Measurements from ENCODE around the gene PSMB5. TPM values are rescaled to one million over a fixed set of nuclear protein-coding genes. Genes with fewer than 3 reads are reported as not detected.
A peak's percentile ranks its signal among the peaks of the same experiment; 100 is the strongest.

Gene PSMB5
- total and polyA plus RNA-seq, 2 of the 13 experiments (the other 11 are each of a cell fraction or from before 2014, with no cell fraction given), result 705 to 871 TPM

- TF ChIP-seq SOX5 (CRISPR knock-in tag; IDR thresholded peaks at IDR 0.05; ENCODE audit: borderline replicate concordance) (peak; percentile 46; the same call in 1 of the 2 replicates), ZNF629 (CRISPR knock-in tag; conservative IDR thresholded peaks at IDR 0.05) (no peak), ZIK1 (CRISPR knock-in tag; IDR thresholded peaks at IDR 0.05; ENCODE audit: borderline replicate concordance, low read depth) (peak; percentile 96), MAFF (IDR thresholded peaks at IDR 0.05; ENCODE audit: low read depth, low read length) (peak; percentile 2; the same call in 1 of the 2 replicates), AFF4 (CRISPR knock-in tag; IDR thresholded peaks at IDR 0.05) (no peak), TIGD3 (CRISPR knock-in tag; IDR thresholded peaks at IDR 0.05; ENCODE audit: borderline replicate concordance) (no peak), BORCS8-MEF2B (CRISPR knock-in tag; IDR thresholded peaks at IDR 0.05) (no peak)
- TF ChIP-seq, protein P1, sequence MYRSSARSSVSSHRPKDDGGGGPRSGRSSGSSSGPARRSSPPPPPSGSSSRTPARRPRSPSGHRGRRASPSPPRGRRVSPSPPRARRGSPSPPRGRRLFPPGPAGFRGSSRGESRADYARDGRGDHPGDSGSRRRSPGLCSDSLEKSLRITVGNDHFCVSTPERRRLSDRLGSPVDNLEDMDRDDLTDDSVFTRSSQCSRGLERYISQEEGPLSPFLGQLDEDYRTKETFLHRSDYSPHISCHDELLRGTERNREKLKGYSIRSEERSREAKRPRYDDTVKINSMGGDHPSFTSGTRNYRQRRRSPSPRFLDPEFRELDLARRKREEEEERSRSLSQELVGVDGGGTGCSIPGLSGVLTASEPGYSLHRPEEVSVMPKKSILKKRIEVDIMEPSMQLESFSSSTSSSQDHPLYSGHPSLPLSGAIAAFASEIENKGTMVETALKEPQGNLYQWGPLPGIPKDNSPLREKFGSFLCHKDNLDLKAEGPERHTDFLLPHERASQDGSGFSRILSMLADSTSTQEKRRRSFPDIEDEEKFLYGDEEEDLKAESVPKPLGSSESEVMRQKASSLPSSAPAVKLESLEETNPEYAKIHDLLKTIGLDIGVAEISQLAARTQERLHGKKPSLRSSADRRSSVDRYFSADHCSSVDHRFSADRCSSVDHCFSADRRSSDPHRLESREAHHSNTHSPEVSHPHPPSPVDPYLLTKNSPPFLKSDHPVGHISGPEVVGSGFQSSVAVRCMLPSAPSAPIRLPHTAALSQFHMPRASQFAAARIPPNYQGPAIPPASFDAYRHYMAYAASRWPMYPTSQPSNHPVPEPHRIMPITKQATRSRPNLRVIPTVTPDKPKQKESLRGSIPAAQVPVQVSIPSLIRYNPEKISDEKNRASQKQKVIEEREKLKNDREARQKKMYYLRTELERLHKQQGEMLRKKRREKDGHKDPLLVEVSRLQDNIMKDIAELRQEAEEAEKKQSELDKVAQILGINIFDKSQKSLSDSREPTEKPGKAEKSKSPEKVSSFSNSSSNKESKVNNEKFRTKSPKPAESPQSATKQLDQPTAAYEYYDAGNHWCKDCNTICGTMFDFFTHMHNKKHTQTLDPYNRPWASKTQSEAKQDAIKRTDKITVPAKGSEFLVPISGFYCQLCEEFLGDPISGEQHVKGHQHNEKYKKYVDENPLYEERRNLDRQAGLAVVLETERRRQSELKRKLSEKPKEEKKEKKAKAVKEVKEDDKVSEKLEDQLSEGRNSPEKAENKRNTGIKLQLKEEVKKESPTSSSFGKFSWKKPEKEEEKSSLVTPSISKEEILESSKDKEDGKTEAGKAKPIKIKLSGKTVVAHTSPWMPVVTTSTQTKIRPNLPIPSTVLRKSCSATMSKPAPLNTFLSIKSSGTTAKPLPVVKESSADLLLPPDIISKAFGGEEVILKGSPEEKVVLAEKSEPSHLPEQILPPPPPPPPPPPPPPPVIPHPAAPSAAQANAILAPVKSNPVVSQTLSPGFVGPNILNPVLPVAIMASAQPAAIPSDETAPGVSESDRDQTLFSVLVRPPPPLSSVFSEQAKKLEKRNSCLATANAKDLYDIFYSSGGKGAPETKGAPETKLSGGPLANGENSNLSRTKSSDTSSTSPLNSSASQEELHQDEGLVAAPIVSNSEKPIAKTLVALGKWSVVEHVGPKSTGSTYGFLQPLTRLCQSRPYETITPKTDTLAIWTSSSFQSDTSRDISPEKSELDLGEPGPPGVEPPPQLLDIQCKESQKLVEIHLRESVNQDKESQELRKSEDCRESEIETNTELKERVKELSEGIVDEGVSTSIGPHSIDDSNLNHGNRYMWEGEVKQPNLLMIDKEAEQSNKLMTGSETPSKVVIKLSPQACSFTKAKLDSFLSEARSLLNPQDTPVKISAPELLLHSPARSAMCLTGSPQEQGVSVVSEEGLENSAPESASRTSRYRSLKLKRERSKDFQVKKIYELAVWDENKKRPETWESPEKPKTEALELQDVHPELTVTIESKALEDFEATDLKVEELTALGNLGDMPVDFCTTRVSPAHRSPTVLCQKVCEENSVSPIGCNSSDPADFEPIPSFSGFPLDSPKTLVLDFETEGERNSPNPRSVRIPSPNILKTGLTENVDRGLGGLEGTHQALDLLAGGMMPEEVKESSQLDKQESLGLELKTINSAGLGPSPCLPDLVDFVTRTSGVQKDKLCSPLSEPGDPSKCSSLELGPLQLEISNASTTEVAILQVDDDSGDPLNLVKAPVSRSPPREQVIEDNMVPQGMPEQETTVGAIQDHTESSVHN (CRISPR knock-in tag; IDR thresholded peaks at IDR 0.05), result 0 out of 2 replicates have a peak, but pooled peaks have one; percentile 19
- TF ChIP-seq, protein P2, sequence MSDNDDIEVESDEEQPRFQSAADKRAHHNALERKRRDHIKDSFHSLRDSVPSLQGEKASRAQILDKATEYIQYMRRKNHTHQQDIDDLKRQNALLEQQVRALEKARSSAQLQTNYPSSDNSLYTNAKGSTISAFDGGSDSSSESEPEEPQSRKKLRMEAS (IDR thresholded peaks at IDR 0.05), result no peak
- TF ChIP-seq, protein P3, sequence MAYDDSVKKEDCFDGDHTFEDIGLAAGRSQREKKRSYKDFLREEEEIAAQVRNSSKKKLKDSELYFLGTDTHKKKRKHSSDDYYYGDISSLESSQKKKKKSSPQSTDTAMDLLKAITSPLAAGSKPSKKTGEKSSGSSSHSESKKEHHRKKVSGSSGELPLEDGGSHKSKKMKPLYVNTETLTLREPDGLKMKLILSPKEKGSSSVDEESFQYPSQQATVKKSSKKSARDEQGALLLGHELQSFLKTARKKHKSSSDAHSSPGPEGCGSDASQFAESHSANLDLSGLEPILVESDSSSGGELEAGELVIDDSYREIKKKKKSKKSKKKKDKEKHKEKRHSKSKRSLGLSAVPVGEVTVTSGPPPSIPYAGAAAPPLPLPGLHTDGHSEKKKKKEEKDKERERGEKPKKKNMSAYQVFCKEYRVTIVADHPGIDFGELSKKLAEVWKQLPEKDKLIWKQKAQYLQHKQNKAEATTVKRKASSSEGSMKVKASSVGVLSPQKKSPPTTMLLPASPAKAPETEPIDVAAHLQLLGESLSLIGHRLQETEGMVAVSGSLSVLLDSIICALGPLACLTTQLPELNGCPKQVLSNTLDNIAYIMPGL (CRISPR knock-in tag; IDR thresholded peaks at IDR 0.05; ENCODE audit: borderline replicate concordance in 1 of 2, low read depth in 1 of 2), result peak; percentile 95 to 97
Observed at GRCh38 chr14:23056145-23056955, 21.6 kb upstream of the PSMB5 start (continued).
